WI38 (cell line): ENCODE data around the gene TCF7.

Source experiments
- H3K4me3 ChIP-seq: 2 replicates; pipeline ENCODE4 v1.5.1; 2011; ENCODE audit warnings: low read depth, mild to moderate bottlenecking, control low read depth, low read length
- TF ChIP-seq, protein P1 (sequence below): IDR thresholded peaks from 2 replicates; pipeline ENCODE4 v1.5.1; 2012; ENCODE audit warnings: low read depth, mild to moderate bottlenecking, control low read depth, low read length

The TCF7 gene

GRCh38 chr5:134075102-134075501 is 39.4 kb upstream of the TCF7 start:
- TF ChIP-seq, protein P1, sequence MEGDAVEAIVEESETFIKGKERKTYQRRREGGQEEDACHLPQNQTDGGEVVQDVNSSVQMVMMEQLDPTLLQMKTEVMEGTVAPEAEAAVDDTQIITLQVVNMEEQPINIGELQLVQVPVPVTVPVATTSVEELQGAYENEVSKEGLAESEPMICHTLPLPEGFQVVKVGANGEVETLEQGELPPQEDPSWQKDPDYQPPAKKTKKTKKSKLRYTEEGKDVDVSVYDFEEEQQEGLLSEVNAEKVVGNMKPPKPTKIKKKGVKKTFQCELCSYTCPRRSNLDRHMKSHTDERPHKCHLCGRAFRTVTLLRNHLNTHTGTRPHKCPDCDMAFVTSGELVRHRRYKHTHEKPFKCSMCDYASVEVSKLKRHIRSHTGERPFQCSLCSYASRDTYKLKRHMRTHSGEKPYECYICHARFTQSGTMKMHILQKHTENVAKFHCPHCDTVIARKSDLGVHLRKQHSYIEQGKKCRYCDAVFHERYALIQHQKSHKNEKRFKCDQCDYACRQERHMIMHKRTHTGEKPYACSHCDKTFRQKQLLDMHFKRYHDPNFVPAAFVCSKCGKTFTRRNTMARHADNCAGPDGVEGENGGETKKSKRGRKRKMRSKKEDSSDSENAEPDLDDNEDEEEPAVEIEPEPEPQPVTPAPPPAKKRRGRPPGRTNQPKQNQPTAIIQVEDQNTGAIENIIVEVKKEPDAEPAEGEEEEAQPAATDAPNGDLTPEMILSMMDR: no peak
- no peak overlapping the region for H3K4me3 ChIP-seq

GRCh38 chr5:134077926-134078580 is 36.4 kb upstream of the TCF7 start:
- TF ChIP-seq, protein P1: no peak

DNA sequence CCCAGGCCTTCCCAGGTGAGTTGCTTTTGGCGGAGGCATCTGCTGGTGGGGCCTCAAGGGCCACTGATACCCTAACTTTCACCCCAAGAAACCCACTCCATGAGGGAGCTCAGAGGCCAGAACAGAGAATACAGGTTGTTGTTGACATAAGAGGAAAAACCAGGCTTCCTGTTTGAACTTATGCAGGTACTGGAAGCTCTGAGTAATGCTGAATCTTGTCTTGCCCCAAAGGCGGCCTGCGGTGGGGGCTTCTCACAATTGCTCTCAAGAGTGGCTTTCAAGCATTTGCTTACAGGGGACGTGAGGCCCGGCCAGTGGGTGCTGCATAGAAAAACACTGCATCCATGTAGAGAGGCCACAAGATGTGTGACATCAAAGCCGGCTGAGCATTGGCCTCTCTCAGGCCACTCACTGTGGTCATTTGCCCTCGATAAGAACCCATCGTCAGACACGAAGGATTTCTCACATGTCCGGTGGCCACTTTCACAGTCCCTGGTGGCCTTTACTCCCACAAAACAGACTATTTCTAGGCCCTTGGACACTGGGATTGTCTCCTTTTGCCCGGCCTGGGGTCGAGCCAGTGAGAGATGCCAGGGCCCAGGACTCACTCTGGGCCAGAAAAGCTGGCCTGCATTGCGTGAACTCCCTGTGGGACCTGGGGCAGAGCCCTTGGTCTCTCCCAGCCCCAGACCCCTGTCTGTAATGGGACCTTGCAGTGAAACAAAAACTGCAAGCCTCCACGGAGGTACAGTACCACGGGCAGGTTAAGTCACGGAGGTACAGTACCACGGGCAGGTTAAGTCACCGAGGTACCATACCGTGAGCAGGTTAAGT is 34.5 kb upstream of the TCF7 start:
- H3K4me3 ChIP-seq: no peak overlapping the region
- TF ChIP-seq, protein P1: no peak

More at GRCh38 chr5:134077926-134078580, 36.4 kb upstream of the TCF7 start:
- H3K4me3 ChIP-seq: no peak overlapping the region

GRCh38 chr5:134082264-134082992 is 32.1 kb upstream of the TCF7 start:
- TF ChIP-seq, protein P1: no peak
- no peak overlapping the region for H3K4me3 ChIP-seq

- TF ChIP-seq, protein P1: no peak
These were observed 31.0 kb upstream of the TCF7 start for GRCh38 chr5:134083517-134083916.

DNA sequence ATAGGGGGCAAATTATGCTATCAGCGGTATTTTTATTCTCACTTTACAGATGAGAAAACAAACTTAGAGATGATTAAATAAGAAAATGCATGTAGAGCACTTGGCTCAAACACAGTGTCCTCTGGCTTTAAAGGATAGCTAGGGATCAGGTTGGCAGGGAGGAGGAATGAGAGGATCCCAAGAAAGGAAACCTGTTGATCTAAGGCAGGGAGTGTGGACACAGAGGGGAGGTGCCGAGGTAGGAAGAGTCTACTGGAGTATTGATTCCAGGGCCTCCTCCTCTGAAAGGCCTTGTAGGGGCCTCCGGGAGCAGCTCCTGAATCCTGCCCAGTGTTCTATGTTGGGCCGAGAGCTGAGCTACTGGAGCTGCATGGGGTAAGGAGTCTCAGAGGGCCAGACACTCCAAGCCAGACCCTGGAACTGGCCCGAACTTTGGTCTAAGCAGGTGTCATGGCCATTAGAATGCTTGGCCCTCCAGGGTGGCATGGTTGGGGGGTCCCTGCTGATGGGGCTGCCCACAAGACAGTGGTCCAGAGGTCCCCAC is 30.4 kb upstream of the TCF7 start:
- TF ChIP-seq, protein P1: no peak
- H3K4me3 ChIP-seq: no peak overlapping the region

More at GRCh38 chr5:134083517-134083916, 31.0 kb upstream of the TCF7 start:
- H3K4me3 ChIP-seq: no peak overlapping the region
